KMS-11 (cell line): ENCODE results near the gene FAM184B.

ENCODE experiments used
- H2AFZ ChIP-seq: fragments of 200-600 bp; sonication (generic); 2 replicates; pipeline ENCODE4 v1.6.1; 2016; ENCODE audit warnings: antibody characterized with exemption, mixed run types, low read depth
- H3K27ac ChIP-seq: fragments of 200-600 bp; sonication (generic); 2 replicates; pipeline ENCODE4 v1.6.1; 2016; ENCODE audit warnings: mild to moderate bottlenecking, mixed run types
- H3K27me3 ChIP-seq: fragments of 200-600 bp; sonication (generic); 2 replicates; pipeline ENCODE4 v1.6.1; 2017; ENCODE audit warnings: mild to moderate bottlenecking, low read depth, mixed run types, moderate library complexity; ENCODE audit not compliant: insufficient read depth
- H3K36me3 ChIP-seq: fragments of 200-600 bp; sonication (generic); 2 replicates; pipeline ENCODE4 v1.6.1; 2017; ENCODE audit warnings: mild to moderate bottlenecking, mixed run types; ENCODE audit not compliant: insufficient read depth
- H3K4me1 ChIP-seq: fragments of 200-600 bp; sonication (generic); 2 replicates; pipeline ENCODE4 v1.6.1; 2016; ENCODE audit warnings: mild to moderate bottlenecking, low read depth, mixed run types; ENCODE audit not compliant: poor library complexity, severe bottlenecking
- H3K4me2 ChIP-seq: fragments of 200-600 bp; sonication (generic); 2 replicates; pipeline ENCODE4 v1.7.0; 2016; ENCODE audit warnings: mild to moderate bottlenecking, mixed run types
- H3K4me3 ChIP-seq: fragments of 200-600 bp; sonication (generic); IDR thresholded peaks from 2 replicates; pipeline ENCODE4 v1.6.1; 2017; ENCODE audit warnings: low read depth, low read length, mixed read lengths; ENCODE audit not compliant: insufficient read depth
- H3K79me2 ChIP-seq: fragments of 200-600 bp; sonication (generic); 2 replicates; pipeline ENCODE4 v1.6.1; 2016; ENCODE audit warnings: low read depth, mixed run types; ENCODE audit not compliant: insufficient read depth
- H3K9ac ChIP-seq: fragments of 200-600 bp; sonication (generic); 2 replicates; pipeline ENCODE4 v1.6.1; 2016; ENCODE audit warnings: mild to moderate bottlenecking, mixed run types
- H4K20me1 ChIP-seq: fragments of 200-600 bp; sonication (generic); 2 replicates; pipeline ENCODE4 v1.6.1; 2016; ENCODE audit warnings: mild to moderate bottlenecking, mixed run types; ENCODE audit not compliant: insufficient read depth
- TF ChIP-seq, protein P1 (sequence below): fragments of 200-600 bp; sonication (generic); conservative IDR thresholded peaks from 2 replicates; pipeline ENCODE4 v1.6.1; 2017; ENCODE audit warnings: low read depth, mild to moderate bottlenecking, antibody characterized with exemption, low read length, moderate library complexity, mixed read lengths

The FAM184B gene

GRCh38 chr4:17773135-17773698 is 8.2 kb downstream of the FAM184B start:
- no peaks in the 10 kb centered on the region for H3K79me2 ChIP-seq
- no peak overlapping the region for H3K4me3 ChIP-seq
- no peaks in the 10 kb centered on the region for H3K27me3 ChIP-seq
- TF ChIP-seq, protein P1, sequence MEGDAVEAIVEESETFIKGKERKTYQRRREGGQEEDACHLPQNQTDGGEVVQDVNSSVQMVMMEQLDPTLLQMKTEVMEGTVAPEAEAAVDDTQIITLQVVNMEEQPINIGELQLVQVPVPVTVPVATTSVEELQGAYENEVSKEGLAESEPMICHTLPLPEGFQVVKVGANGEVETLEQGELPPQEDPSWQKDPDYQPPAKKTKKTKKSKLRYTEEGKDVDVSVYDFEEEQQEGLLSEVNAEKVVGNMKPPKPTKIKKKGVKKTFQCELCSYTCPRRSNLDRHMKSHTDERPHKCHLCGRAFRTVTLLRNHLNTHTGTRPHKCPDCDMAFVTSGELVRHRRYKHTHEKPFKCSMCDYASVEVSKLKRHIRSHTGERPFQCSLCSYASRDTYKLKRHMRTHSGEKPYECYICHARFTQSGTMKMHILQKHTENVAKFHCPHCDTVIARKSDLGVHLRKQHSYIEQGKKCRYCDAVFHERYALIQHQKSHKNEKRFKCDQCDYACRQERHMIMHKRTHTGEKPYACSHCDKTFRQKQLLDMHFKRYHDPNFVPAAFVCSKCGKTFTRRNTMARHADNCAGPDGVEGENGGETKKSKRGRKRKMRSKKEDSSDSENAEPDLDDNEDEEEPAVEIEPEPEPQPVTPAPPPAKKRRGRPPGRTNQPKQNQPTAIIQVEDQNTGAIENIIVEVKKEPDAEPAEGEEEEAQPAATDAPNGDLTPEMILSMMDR: no peak
- no peak overlapping the region for H3K4me2 ChIP-seq
- no peaks in the 10 kb centered on the region for H3K4me1 ChIP-seq
- no peak overlapping the region for H3K27ac ChIP-seq
- H3K9ac ChIP-seq: no peak overlapping the region
- H3K36me3 ChIP-seq: no peaks in the 10 kb centered on the region
- no peaks in the 10 kb centered on the region for H4K20me1 ChIP-seq
- no peak overlapping the region for H2AFZ ChIP-seq

- Histone ChIP-seq H3K79me2 (no peaks in the 10 kb centered on the region), H3K9ac (no peak overlapping the region), H3K4me3 (no peak overlapping the region), H3K36me3 (no peaks in the 10 kb centered on the region), H3K4me1 (no peaks in the 10 kb centered on the region), H3K27me3 (no peaks in the 10 kb centered on the region), H3K4me2 (no peak overlapping the region), H3K27ac (no peak overlapping the region), H2AFZ (no peak overlapping the region), H4K20me1 (no peaks in the 10 kb centered on the region)
- TF ChIP-seq, protein P1: no peak
Measured at GRCh38 chr4:17771284-17771908, 10.0 kb downstream of the FAM184B start.

- H4K20me1 ChIP-seq: no peaks in the 10 kb centered on the region
- no peaks in the 10 kb centered on the region for H3K79me2 ChIP-seq
- H3K27me3 ChIP-seq: no peaks in the 10 kb centered on the region
- no peaks in the 10 kb centered on the region for H3K4me1 ChIP-seq
- H2AFZ ChIP-seq: no peak overlapping the region
- no peak overlapping the region for H3K27ac ChIP-seq
- TF ChIP-seq, protein P1: no peak
- H3K36me3 ChIP-seq: no peaks in the 10 kb centered on the region
- H3K4me2 ChIP-seq: no peak overlapping the region
- no peak overlapping the region for H3K9ac ChIP-seq
- H3K4me3 ChIP-seq: no peak overlapping the region
Measured at GRCh38 chr4:17770845-17771244, 10.6 kb downstream of the FAM184B start.

DNA sequence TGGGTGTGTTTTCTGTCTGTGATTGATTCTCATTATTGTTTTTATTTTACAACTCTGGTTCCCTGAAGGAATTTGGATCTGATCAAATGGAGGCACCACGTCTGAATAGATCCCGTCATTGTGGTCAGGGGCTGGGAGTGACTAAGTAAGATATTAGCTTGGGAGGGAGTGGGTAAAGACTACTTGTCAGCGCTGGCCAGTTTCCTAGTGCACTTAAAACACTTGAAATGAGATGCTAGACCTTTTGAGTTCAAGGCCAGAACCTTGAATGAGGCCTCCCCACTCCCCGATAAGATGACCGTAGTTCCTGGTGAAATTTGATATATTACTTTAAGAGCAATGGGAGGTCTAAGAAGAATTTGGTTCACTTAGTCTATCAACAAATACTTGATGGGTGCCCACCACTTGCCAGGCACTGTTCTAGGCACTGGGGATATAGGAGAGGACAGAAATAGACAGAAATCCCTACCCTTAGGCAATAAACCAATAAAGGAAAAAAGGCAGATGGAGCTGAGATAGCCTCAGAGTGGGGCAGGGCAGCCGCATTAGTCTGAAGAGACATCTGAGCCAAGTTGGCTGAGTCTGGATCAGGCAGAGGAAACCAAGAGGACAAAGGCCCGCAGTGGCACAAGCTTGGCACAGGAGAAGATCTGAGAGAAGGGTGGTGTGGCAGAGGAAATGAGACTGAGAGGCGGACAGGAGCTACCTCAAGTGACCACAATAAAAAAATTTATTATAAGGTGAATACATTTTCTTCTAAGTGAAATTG is 11.8 kb downstream of the FAM184B start:
- Histone ChIP-seq H3K4me3 (no peak overlapping the region), H2AFZ (no peak overlapping the region), H3K27me3 (no peaks in the 10 kb centered on the region), H3K36me3 (no peaks in the 10 kb centered on the region), H4K20me1 (no peaks in the 10 kb centered on the region), H3K4me1 (no peaks in the 10 kb centered on the region), H3K27ac (no peak overlapping the region), H3K9ac (no peak overlapping the region), H3K79me2 (no peaks in the 10 kb centered on the region), H3K4me2 (no peak overlapping the region)
- TF ChIP-seq, protein P1: no peak
